Embryonic facial prominence (tissue), 1 donor: Measurements from ENCODE around the gene BCL2L1.
"Not testable (repeated sequence)": the region's sequence is repeated elsewhere in the genome, so short reads cannot be mapped to it uniquely, and the experiment has no call there.

Source experiments
- DNase-seq: peaks from one replicate; pipeline ENCODE4 v3.0.0-alpha.2; 2016; ENCODE audit errors: extremely low spot score

BCL2L1 gene

DNA sequence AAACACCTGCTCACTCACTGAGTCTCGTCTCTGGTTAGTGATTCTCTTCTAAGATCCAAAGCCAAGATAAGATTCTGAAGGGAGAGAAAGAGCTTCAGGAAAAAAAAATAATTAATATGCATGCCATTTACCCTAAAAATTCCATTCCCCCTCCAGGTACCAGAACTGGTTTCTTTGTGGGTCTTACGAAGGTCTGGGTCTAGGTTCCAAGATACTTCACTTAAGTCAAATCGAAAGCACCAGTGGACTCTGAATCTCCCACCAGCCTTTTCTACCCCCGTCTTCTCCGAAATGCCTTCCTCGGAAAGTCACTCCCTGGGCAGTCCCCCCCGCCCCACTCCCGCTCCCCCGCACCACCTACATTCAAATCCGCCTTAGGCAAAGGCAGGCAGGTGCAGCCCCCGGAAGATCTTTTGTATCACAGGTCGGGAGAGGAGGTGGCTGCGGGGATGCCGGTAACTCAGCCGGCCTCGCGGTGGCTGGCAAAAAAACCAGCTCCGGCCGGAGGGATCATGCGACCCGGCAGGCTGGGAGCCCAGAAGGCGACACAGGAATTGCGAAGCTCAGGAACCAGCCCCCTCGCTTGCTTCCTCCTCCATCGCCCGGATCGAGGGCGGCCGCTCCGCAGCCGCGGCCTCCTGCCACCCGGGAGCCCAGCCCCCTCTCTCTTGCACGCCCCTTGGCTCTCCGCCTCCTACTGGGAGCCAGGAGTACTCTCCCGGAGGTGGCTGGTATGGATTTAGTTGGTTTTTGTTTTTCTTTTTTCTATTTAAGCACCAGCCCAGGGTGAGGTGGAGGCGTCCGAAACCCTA is at the start of gene BCL2L1:
TSS of gene BCL2L1 (minus strand) at position 612 of the 812 bp plus-strand sequence. CDS start 650 bp downstream, outside the sequence.
- DNase-seq: peak; percentile 79

DNA sequence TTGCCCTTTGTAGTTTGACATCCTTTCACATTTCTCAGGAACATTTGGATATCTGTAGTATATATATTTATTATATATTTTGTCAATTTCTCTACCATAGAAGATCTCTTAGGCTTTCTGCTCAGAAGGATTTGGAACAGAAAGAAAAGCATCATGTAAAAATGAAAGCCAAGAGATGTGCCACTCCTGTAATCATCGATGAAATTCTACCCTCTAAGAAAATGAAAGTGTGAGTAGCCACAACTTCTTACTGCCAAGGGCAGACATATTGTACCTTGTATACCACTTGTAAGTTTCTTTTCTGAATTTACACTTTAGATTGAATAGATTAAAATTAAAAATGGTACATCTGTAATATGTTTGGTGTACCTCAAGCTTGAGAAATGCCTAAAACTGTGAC is 47.6 kb upstream of the BCL2L1 start:
- DNase-seq: no peak

DNA sequence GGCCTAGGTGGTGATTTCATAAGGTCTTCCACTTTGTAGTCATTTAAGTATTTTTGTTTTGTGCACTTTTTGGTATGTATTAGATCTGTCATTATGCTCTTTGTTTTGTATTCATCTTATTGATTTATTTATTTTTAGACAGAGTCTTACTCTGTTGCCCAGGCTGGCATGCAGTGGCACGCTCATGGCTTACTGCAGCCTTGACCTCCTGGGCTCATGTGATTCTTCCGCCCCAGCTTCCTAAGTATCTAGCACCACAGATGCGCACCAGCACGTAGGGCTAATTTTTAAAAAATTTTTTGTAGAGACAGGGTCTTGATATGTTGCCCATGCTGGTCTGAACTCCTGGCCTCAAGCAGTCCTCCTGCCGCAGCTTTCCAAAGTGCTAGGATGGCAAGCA is 47.0 kb upstream of the BCL2L1 start:
- no peak for DNase-seq

DNA sequence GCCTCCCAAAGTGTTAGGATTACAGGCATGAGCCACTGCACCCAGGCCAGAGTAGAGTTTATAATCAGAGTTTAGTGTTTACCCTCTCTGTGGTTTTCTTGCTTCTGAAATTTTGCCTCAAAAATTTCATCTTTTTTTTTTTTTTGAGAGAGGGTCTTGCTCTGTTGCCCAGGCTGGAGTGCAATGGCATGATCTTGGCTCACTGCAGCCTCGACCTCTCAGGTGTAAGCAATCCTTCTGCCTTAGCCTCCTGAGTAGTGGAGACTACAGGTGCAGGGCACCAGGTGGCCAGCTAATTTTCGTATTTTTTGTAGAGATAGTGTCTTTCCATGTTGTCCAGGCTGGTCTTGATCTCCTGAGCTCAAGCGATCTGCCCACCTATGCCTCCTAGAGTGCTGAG is 45.1 kb upstream of the BCL2L1 start:
- no peak for DNase-seq

DNA sequence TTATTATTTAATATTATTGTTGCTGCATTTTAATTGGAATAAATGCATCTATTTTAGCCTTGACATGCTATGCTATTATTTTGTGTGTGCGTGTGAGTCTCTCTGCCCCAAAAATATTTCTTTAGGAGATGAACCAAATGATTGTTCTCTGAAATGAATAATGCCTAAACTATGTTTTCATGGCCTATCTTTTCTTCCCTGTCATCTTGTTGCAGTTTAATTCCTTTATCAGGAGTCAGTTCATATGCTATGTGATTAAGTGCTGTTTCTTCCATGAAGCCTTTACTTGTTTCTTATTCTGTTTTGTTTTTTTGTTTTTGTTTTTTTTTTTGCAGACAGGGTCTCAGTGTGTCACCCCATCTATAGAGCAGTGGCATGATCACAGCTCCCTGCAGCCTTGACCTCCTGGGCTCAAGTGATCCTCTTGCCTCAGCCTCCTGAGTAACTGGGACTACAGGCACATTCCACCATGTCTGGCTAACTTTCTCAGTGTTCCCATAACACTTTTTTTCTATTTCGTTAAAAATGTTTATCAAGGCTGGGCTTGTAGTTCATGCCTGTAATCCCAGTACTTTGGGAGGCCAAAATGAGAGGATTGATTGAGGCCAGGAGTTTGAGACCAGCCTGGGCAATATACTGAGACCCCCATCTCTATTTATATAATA is 42.1 kb upstream of the BCL2L1 start:
- DNase-seq: no peak

DNA sequence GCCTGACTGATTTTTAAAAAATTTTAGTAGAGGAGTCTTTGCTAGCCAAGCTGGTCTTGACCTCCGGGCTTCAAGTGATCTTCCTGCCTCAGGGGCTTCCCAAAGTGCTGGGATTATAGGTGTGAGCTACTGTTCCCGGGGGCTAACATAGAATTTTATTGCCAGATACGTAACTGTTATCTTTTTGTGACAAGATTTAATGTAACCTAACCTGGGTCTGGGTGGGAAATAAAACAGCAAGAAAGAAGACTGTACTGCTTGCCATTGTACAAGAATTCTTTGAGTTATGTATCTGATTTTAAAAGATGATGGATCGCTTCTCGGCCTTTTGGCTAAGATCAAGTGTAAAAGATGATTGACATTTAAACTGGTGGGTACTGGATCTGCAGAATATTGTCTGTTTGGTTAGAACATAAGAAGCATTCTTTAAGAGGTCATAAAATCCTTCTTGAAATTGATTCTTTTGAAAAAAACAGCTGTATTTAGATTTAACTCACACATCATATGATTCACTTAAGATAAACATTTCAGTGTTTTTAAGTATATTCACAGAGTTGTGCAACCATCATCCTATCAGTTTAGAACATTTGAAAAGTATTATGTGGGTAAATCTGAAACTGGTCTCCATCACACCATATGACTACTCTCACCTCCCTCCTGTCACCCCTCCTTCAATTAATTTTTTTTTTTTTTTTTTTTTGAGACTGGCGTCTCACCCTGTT is 38.0 kb upstream of the BCL2L1 start:
- no peak for DNase-seq

DNA sequence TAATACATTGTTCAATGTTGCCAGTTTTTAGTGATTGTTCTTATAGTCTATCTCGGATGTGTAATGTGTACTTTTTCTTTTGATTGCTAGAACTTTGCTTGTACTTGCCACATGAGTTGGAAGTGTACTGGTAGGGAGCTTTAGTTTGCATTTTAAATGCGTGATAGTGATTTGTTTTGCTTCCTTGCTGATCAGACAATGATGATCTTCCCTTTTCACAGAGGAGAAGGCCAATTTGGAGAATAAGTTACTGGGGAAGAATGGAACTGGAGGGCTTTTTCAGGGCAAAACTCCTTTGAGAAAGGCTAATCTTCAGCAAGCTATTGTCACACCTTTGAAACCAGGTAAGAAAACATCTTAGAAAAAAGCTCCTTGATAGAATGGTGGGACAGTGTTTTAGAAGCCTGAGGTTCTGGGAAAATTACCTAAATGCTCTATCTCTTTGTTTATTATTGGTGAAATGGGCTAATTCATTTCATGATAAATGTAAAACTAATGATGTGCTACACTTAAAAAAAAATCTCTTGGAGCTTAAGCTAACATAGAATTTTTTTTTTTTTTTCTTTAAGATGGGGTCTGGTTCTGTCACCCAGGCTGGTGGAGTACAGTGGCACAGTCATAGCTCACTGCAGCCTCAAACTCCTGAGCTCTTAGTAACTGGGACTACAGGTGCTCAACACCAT is 37.3 kb upstream of the BCL2L1 start:
- no peak for DNase-seq

DNA sequence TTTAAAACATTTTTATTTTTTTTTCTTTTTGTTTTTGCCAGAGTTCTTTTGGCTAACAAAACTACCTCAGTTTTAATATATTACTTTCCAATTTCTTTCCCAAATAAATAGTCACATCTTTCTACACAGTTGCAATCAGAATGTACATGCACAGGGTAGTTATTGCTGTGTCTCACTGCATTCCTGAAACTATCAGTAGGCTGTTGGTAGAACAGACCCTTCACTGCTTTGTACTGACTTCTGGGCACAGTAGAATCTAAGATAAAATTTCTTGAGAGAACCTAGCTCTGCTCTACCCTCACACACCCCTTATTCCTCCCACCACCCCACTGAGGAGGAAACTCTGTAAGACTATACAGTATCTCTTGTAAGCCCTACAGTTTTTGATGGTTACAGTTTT is 36.3 kb upstream of the BCL2L1 start:
- DNase-seq: no peak

DNA sequence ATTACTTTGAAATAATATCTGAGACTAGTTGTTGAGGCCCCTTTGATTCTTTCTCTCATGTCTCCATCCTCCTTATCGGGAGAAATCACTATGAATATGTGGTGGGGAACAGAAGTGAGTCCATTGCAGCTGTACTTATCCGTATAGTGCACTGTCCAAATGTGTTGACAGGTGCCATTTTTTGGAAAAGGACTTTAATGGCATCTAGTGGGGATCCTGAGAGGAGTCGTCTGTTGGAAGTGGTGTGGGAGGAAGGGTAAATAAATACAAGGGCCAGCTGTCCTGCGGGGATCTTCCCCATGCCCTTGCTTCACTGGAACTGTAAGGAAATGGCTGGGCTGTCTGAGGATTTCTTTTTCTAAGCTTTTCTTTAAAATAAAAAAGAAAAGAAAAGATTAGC is 35.9 kb upstream of the BCL2L1 start:
- DNase-seq: no peak

DNA sequence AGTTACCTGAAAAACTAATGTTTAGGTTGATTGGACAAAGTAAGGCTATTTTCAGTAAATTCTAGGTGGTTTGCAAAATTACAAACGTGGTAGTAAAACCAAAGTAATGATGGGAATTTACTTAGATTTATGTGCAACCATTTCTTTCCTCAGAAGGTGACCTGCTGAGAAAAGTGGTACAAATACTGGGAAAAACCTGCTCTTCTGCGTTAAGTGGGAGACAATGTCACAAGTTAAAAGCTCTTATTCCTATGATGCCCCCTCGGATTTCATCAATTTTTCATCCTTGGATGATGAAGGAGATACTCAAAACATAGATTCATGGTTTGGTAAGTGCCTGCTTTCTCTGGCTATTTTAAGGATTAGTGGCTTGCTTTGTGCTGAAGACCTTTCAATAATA is 34.6 kb upstream of the BCL2L1 start:
- no peak for DNase-seq

DNA sequence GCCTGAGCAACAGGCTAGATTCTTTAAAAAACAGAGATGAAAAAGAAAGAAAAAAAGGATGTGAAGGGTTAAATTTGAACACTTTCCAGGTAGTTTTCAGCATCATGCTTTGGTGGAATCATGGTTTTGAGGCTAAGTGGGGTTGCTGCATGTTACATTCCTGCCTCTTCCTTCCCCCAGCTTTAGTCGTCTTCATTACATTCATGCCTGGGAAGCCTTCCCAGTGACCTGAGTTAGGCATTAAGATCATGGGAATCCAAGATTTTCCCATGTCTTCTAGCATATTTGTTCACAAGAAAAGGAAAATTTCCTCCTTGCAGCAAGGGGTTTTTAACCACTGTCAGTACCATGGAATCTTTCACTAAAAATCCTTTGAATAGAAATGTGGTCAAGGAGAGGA is 28.5 kb upstream of the BCL2L1 start:
- peak; percentile 1 for DNase-seq

DNA sequence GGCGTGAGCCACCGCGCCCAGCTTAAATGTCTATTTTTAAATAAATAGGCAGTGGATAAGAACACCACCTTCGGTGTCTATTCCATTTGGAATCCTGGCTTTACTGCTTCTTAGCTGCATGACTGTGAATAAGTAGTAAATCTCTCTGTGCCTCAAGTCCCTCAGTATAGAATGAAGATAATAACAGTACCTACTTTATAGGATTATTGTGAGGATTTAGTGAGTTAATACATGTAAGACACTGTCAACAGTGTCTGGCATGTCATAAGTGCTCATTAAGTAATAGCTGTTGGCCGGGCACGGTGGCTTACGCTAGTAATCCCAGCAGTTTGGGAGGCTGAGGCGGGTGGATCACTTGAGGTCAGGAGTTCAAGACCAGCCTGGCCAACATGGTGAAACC is 26.6 kb upstream of the BCL2L1 start:
- no peak for DNase-seq

DNA sequence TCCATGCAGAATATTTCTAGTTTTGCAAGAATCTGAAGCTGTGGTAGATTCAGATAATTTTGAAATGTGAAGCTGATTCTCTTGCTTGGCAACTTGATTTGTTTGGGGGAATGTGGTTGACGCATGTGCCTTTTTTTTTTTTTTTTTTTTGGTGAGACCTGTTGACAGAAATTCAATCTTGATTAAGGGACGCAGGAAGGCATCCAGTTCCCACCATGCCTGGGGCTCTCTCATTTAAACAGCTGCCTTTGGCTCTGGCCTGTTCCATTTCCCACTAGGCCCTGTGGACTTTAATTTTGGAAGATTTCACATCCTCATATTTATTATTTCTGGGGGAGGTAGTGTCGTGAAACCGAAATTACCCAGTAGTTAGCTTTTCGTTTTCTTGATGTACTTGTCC is 25.0 kb upstream of the BCL2L1 start:
- no peak for DNase-seq

DNA sequence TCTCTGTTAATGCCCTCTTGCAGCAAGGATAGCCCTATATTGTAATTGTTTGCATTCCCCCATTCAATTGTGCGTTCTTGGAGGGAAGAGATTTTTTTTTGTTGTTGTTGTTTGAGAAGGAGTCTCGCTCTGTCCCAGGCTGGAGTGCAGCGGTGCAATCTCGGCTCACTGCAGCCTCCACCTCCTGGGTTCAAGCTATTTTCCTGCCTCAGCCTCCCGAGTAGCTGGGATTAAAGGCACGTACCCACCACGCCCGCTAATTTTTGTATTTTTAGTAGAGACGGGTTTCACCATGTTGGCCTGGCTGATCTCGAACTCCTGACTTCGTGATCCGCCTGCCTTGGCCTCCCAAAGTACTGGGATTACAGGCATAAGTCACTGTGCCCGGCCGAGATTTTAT is 24.4 kb upstream of the BCL2L1 start:
- not testable (repeated sequence) for DNase-seq

DNA sequence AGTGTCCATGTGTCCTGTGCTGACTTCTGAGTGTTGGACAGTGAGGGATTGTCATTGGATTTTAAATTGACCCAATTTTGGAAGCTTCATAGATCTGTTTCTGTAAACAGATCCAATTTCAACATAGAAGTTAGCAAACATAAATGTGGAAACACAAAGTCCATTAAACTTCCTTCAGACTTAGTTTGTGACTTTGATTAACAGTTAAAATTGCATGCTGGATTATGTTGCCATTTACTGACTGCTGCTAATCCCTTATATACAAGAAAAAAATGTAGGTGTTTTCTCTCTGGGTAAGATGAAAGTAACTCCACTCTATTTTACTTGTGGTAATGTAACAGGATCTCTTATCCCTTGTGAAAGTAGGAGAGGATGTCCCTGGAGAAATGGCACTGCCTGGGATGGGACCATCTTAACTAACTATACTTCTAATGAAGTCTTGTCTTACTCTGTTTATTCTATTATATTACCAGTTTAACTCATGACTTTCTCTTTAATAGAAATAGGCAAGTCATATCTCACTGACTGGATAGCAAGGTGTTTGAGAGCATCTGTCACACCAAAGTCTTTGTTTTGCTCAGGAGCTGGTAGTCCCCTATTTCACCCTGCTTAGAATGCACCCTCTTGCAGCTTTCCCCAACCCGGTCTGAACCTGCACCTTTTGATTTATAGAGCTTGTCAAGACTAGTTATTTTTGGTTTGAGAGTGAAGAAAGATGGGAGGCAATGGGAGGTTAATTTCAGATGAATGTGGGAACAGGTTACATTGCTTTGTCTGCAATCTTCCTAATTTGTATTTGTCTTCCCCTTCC is 23.6 kb upstream of the BCL2L1 start:
- DNase-seq: no peak

DNA sequence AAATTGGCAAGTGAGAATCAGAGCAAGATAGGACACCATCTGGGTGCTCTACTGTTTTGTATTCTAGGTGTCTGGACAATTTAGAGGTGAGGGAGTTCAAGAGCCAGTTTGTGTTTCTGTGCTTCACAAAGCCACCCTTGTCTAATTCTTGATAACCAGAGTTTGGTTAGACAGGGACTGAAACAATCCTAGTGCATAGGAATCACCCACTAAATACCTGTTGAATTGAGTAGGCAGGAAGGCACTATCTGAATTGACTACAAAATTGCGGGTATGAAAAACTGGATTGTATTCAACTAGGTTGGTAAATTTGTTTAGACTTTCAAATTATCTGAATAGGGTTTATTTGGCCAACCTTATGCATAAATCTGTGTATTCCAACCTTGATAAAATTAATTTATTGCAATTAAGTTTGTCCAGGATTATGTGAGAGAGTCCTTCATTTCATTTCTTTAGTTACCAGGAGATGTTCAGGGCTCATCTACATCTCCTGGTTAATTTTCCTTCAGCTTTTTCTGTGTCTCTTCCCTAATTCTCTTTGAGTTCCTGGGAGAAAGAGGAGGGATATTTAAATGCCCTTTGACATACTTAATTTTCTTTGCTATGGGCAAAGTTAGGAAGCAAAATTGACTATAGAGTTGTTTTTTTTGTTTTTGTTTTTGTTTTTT is 18.1 kb upstream of the BCL2L1 start:
- DNase-seq: no peak

DNA sequence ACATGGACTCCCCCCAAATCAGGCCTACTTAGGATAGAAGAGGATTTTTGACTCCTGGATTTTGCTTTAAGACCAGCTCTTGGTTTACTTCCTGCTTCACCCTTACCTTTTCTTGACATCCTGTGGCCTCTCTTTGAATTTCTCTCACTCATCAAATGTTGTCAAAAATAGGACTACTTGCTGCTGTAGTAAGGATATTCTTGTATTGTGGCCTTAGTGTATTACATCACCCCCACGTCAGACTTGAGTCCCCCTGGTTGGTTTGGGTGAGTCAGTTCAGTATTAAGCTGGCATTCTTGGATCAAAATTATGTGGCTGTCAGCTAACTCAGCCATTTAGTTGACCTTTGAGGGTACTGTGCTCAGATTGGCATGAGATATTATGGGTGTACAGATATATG is 17.5 kb upstream of the BCL2L1 start:
- DNase-seq: no peak

DNA sequence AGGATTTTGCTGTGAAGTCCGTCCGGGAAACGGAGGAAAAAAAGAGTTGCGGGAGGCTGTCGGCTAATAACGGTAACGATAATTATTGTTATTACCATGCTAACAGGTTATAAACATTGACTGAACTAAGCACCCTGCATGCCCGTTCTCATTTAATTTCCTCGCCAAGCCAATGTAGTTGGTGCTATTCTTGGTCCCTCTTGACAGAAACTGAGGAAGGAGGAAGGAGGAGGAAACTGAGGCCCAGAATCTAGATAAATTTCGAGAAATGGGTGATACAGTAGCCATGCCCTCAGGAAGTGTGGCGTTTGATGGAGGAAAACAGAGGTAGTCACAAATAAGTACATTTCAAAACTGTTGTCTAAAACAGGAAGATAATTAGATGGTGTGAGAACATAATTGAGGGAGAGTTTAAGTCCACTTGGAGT is 16.9 kb upstream of the BCL2L1 start:
- DNase-seq: no peak

DNA sequence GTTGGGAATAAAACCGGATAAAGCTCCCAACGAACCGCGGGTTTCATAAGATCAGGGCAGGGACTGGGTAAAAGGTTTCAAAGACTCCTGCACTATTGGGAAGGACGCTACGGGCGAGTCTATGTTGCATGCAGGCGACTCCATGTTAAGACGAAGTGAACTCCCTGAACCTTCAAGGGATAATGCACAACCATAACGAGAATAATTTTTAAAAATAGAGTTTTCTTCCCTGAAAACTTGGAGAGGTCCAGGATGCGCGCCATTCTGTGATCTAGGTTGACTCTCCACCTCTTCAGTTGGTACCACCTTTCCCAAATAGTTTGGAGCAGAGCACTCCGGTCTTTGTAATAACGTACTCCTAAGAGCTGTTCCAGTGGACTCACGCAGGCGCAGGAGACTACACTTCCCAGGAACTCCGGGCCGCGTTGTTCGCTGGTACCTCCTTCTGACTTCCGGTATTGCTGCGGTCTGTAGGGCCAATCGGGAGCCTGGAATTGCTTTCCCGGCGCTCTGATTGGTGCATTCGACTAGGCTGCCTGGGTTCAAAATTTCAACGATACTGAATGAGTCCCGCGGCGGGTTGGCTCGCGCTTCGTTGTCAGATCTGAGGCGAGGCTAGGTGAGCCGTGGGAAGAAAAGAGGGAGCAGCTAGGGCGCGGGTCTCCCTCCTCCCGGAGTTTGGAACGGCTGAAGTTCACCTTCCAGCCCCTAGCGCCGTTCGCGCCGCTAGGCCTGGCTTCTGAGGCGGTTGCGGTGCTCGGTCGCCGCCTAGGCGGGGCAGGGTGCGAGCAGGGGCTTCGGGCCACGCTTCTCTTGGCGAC is 16.3 kb upstream of the BCL2L1 start, which contains the start of gene TPX2:
TSS of gene TPX2 (plus strand) at position 562 of the 821 bp plus-strand sequence. CDS start 18,187 bp downstream, outside the sequence.
- peak; percentile 96 for DNase-seq

DNA sequence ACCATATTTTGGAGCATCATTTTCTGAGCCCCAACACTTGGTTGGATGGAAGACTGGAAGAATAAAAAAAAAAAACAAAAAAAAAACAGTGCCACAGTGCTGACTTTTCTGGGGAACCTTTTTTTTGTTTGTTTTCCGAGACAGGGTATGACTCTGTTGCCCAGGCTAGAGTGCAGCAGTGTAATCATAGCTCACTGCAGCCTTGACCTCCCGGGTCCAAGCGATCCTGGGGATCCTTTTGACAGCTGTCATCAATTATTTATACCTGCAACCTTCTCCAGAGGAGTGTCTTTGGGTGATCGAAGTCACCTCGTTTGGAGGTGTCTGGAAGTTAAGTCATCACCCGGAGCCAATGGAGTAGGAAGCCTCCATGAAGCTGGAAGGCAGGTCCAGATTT is 8.7 kb upstream of the BCL2L1 start:
- DNase-seq: no peak
